ENCODE measurements around the gene TNNC1. TPM values are rescaled to one million over a fixed set of nuclear protein-coding genes. Genes with fewer than 3 reads are reported as not detected.

TNNC1 gene
- total RNA-seq = 0.25 TPM in 1 of 2 replicates, not detected in the other

DNA sequence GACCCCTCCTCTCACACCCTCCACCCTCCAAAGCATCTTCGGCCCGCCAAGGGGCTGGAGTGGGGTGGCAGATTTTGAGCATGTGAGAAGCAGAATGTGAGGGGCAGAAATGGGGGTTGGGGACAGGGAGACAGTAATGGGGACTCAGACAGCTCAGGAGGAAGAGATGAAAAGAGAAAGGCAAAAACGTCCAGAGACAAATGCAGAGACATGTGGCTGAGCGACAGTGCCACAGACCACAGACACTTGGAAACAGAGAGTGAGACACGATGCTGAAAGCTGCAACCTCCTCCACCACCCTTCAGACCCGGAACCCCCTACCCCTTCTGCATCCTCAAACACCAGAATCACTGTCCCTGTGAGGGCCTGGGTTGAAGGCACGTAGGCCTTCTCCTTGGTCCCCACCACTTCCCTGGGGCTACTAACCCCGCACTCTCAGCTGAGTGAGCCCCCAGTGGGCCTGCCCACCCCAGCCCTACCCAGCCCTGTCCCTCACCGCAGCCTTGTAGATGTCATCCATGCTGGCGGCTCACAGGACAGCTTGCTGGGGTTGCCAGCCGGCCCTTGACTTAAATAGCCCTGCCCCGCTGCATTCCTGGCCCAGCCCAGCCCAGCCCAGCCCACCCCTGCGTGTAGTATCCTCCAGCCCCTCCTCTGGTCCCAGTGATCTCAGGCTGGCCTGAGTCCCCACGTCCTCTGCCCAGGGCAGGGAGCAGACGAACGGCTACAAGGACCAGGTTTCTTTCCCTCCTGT lies at the start of gene TNNC1:
TNNC1 (minus strand) TSS at position 546 of the 754 bp plus-strand sequence; CDS start at position 520, 26 bp downstream.

DNA sequence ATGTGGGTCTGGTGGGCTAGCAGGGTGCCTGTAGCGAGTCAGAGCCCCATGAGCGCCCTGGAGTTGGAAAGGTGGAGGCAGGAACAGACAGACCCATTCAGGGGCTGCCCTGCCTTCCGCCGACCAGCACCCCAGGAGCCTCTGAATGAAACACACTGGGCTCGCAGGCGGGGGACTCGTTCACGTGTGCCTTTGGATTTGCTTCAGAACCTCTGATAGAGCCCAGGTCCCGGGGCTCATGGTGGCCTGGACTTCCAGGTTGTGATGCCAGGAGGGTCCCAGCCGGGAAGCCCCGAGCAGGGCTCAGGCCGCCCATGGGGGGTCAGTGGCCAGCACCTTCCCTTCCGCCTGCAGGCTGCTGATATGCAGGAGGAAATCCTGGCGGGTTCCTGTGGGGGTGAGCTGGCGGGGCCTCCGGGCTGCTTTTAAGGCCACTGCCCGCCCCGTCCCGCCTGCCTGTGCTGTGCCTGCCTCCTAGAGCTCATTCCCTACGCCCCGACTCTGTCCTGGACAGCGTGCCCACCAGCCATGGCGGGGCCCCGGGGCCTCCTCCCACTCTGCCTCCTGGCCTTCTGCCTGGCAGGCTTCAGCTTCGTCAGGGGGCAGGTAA lies 41.1 kb upstream of the TNNC1 start, which contains the start of gene STAB1:
STAB1 (plus strand) TSS at position 453 of the 610 bp plus-strand sequence; CDS start at position 529, 76 bp downstream.

DNA sequence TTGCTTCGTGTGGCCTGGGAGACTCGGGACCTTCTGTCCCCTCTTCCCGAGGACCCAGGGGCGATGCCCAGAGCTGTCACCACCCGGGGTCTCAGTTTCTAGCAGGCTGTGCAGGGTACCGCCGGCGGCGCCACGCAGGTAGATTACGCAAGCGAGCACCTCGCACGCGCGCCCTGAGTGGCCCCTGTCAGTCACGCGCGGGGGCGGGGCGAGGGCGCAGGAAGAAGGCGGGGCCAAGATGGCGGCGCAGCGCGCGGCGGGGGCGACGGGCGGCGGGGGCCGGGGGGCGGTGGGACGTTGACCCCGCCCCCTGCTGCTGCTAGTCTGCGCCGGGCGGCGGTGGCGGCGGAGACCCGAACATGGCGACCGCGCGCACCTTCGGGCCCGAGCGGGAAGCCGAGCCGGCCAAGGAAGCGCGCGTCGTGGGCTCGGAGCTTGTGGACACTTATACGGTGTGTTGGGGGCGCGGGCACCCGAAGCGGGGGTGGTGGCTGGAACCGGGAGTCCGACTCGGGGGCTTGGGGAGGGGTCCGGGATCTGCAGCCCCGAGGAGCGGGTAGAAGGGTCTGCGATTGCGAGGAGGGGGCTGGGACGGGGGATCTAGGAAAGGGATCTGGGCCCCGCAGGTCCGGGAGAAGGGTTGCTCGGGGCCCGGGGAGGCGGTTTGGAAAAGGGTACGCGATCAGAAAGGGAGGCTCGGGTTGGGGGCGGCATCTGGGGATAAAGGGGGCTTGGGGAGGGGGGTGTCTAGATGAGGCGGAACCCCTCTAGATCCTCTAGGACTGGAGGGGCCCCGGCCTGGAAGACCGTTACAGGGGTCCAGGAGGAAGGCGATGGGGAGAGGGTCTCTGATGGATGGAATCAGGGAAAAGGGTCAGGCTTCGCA lies 1.7 kb upstream of the TNNC1 start, which contains the start of gene NISCH:
NISCH (plus strand) TSS at position 322 of the 886 bp plus-strand sequence; CDS start at position 360, 38 bp downstream.

DNA sequence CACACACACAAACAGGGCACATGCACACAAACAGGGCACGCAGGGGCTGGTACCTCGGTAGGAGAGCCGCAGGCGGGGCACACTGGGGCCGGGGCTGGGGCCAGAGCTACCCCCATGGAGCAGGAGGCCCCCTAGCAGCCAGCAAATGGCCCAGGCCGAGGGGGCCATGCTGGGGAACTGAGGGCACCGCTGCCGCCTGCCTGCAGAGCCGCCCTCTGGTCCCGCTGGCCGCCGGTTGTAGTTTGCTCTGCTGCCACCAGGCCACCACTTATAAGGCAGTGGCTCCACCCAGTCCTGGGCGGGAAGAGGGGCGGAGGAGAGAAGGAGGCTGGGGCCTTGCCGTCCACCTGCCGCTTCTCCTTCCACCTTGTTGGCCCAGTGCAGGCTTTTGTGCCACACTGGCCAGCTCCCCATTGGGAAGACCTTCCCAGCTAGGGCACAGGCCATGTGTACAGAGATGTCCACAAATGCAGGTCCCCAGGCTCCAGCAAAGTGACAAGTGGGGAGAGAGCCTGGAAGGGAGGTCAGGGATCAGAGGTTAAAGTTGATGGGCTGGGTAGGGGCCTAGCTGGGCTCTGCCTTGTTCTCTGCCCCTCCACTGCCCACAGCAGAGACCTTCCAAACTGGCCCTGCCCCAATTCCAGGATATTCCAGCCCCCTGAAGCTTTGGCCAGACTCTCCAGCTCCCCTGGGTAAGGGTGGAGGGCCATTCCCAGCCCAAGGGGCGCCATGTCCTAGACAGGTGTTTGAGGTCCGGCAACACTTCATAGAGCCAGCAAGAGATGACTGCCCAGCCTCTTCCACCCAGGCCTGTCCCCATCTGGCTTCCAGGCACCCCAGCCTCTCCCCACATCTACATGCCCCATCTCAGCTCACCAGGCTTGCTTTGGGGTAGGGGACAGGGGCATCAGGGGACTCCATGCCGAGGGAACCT lies 8.7 kb downstream of the TNNC1 start, which contains the start of gene SEMA3G:
SEMA3G (minus strand) TSS at position 244 of the 934 bp plus-strand sequence; CDS start at position 168, 76 bp downstream.

Other genes starting within 250 kb of the TNNC1 start
- gene TLR9, start 228.4 kb downstream of the TNNC1 start, total RNA-seq = under 0.01 and 0.06 TPM in 2 replicates
- gene TWF2, start 214.9 kb downstream of the TNNC1 start, total RNA-seq = 111 and 129 TPM in 2 replicates
- 11.8 and 20.8 TPM in 2 replicates for gene PPM1M, start 208.3 kb downstream of the TNNC1 start, total RNA-seq
- gene WDR82, start 175.4 kb downstream of the TNNC1 start, total RNA-seq = 53.3 and 97.9 TPM in 2 replicates
- 14.9 and 17.2 TPM in 2 replicates for gene GLYCTK, start 166.2 kb downstream of the TNNC1 start, total RNA-seq
- gene DNAH1, start 137.7 kb downstream of the TNNC1 start, total RNA-seq = 1.5 and 7.0 TPM in 2 replicates
- 62.2 and 78.0 TPM in 2 replicates for gene BAP1, start 44.0 kb downstream of the TNNC1 start, total RNA-seq
- 3.2 and 4.5 TPM in 2 replicates for gene PHF7, start 43.4 kb downstream of the TNNC1 start, total RNA-seq
- gene SEMA3G, start 8.9 kb downstream of the TNNC1 start, total RNA-seq = 6.8 and 83.5 TPM in 2 replicates
- gene NISCH, start 1.6 kb upstream of the TNNC1 start, total RNA-seq = 46.6 and 113 TPM in 2 replicates
- 173 and 482 TPM in 2 replicates for gene STAB1, start 41.3 kb upstream of the TNNC1 start, total RNA-seq
- gene NT5DC2, start 79.8 kb upstream of the TNNC1 start, total RNA-seq = 23.6 and 97.7 TPM in 2 replicates
- gene UQCC5, start 82.6 kb upstream of the TNNC1 start, total RNA-seq = 4.7 and 5.7 TPM in 2 replicates
- gene PBRM1, start 231.9 kb upstream of the TNNC1 start, total RNA-seq = 36.6 and 96.2 TPM in 2 replicates
- gene GNL3, start 232.0 kb upstream of the TNNC1 start, total RNA-seq = 64.9 and 116 TPM in 2 replicates

All from bladder microvascular endothelial cell (primary cell).